HG03045 (cell line): ENCODE data around the gene ZBTB45.

ENCODE experiments used
- ATAC-seq: cut with Tn5 transposase; IDR thresholded peaks from one replicate; pipeline ENCODE4 v1.9.1; 2021; ENCODE audit warnings: mild to moderate bottlenecking, moderate library complexity; ENCODE audit not compliant: unreplicated experiment

ZBTB45 gene

DNA sequence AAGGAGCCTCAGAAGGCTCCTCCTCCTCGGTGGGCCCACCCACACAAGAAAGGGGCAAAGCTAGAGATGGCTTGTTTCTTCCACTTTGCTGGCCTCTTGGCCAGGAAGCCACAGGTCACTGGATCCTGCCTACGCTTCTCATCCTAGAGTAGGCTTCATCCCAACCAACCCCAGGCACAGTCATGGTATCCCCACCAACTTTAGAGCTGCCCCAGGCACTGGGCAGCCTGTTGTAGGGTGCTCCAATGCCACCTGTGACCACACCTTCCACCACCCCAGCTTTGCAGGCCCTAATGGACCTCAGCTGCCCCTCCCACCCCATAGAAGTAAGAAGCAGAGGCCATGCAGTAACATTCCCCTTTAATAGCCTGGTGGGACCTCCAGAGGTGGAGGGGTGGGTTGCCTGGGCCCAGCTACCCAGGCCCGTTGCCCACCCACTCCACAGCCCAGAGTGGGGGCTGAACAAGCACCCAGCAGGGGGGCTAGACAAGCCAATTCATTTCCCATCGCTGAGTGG lies 35.8 kb upstream of the ZBTB45 start:
- ATAC-seq: no peak

DNA sequence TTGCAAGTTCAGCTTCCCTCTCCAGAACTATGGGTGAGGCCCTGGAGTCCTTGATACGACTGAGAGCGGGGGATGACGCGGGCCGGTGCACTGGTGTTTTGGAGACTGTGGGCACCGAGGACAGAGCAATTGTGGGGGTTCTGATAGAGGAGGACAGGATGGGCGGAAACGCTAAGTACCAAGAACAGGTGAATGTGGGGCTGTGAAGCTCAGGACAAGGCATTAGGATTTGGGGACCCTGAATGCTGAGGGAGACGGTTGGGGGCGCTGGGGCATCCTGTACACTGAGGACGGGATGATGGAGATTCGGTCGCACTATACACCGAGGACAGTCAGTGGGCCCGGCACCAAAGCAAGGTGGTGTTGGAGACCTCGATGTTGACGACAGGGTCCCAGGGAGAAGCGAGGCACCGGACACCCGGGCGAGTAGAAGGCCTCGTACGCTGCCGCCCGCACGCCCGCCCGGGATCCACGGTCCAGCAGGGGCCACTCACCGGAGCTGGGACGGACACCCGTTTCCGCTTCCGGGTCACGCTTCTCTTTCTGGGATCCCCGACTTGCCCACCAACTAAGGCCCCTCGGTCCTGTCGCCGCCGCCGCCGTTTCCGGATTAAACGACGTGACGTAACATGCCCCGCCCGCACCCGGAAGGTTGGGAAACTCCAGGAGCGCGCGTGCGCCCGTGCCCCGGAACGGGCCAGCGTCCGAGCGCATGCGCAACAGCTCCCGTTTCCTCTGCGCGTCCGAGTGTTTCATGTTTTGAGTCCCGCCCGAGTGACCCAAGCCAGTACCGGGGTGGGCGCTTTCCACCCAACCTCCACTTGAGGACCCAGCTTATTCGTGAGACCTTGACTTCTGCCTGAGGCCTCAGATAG lies 35.1 kb upstream of the ZBTB45 start, which contains the start of gene CHMP2A:
Gene CHMP2A, minus strand, starts transcription at position 612 of the 875 bp plus-strand sequence. CDS start 893 bp downstream, outside the sequence.
- ATAC-seq: peak; percentile 29

DNA sequence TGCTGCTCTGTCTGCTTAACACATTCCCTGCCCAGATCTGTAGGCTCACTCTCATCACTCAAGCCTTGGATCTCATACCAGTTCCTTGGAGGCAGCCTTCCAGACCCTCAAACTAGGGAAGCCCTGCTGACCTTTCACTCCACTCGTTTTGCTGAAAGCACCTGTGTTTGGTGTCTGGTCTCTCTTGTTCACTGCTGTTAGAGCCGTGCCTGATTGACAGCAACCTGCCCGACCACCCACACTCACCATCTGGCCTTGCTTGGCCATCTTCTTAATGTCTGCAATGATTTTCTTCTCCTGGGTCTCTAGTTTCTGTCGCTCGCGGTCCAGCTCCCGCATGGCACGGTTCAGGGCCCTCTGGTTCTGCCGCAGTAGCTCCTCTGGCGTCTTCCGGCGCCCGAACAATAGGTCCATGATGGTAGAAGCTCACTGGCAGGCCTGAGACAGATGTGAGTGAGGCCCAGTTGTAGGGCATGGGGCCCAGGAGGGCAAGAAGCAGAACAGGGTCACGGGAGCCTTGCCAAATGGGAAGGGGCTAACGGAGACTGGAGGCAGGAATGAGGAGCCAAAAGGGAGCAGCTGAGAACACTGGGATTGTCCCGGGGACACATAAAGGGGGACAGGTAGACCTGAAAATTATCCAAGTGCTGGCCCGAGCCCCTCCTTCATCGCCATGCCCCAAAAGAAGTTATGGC lies 34.3 kb upstream of the ZBTB45 start:
- ATAC-seq: no peak

DNA sequence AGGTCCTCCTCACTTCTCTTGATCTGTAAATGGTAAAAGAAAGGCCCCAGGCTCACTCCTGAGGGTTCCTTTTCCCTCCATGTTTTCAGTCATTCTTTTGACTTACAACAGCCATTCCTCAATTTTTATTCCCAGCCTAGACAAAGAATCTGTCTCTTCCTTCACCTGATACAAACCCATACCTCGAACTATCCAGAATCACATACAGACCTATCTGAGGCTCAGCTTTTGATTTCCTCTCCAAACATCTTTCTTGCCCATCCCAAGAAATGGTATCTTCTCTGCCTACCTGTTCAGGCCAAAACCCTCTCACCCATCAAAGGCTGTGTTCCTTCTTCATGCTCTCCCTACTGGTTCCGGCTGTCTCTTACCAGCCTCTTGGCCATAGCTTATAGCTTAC lies 33.0 kb upstream of the ZBTB45 start:
- ATAC-seq: no peak

DNA sequence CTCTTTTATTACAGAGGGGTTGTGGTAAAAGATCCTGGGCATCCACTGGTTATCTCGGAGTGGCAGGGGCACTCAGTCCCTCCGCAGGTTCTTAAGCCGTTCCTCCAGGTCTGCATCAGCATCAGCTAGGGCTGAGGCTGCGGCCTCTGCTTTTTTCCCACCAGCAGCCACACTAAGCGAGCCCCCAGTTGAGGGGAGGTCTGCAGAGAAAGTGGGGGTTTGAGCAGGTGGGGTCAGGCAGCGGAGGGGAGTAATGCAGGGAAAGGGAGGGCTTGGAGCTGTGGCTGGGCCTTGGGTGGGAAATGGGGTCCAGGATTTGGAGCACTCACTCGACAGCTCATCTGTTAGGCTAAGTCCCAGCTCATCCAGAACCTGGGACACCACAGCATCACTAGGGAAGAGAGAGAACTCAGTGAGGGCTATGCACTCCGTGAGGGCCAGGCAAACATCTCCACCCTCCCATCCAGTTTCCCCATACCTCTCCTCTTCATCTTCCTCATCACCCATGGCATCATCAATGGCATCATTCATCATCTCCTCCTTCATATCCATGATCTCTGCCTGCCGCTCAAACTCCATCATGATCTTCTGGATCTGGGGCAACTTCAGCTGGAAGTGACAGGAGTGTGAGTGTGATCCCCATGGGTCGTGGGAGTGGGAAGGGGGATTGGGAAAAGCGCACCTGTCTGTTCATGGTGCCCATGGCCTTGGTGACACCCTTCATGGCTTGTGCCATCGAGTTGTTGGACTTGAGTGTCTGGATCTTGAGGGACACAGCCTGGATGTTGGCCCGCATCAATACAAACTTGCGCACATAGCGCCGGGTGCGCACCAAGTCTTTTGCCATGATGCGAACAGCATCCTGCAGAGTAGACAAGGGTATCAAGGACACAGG lies 32.2 kb upstream of the ZBTB45 start:
- no peak for ATAC-seq

DNA sequence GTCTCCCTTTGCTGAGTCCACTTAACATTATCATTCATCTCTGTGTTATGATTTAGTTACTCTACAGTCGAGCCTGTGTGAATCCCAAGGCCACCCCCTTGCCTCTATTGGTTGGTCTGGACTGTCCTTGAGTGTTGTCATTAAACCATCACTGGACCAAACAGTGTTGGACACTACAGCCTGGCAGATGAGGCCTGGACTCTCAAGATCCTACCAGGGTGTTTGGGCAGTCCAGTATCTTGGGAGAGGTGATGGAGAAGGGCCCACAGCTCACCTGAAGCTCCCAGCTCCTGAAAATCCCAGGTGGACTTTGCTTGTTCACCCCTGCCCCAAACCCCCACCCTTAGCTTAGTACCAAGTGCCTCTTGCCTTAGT lies 31.5 kb upstream of the ZBTB45 start:
- no peak for ATAC-seq

DNA sequence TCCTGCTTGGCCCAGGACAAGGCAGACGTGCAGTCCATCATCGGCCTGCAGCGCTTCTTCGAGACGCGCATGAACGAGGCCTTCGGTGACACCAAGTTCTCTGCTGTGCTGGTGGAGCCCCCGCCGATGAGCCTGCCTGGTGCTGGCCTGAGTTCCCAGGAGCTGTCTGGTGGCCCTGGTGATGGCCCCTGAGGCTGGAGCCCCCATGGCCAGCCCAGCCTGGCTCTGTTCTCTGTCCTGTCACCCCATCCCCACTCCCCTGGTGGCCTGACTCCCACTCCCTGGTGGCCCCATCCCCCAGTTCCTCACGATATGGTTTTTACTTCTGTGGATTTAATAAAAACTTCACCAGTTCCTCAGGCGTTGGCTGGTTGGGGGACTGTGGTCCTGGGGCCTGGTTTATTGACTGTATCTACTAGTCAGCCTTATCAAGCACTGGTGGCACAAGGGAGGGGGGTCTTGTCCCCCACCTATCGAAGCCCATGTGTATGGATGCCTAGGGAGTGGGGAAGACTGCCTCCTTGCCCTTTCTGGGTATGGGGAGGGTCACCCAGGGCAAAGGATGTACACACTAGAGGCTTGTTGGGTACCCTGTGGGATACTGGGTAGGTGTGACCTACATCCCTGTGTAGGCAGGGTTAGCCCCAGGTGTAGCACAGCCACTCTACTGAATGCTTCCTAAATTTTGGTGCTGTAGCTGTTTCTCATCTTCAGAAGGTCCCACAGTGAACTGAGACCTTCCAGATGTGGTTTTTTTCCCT lies 30.9 kb upstream of the ZBTB45 start:
- ATAC-seq: no peak

DNA sequence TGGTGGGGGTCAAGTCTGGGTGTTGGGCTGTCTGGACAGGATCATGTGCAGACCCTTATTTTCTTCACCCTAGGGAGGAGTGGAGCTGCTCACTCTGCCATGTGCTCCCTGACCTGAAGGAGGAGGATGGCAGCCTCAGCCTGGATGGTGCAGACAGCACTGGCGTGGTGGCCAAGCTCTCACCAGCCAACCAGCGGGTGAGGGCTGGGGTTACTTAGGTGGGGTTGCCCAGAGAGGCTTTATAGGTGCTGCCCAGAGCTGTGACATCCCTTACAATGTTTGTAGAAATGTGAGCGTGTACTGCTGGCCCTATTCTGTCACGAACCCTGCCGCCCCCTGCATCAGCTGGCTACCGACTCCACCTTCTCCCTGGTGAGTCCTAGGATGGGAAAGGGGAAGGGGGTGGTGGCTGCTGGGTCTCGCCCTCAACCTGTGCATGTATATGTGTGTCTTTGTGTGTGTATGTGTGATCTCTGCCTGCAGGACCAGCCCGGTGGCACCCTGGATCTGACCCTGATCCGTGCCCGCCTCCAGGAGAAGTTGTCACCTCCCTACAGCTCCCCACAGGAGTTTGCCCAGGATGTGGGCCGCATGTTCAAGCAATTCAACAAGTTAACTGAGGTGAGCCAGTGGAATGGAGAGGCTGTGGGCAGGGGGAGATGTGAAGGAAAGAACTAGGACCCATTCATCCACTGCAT lies 30.2 kb upstream of the ZBTB45 start:
- no peak for ATAC-seq

DNA sequence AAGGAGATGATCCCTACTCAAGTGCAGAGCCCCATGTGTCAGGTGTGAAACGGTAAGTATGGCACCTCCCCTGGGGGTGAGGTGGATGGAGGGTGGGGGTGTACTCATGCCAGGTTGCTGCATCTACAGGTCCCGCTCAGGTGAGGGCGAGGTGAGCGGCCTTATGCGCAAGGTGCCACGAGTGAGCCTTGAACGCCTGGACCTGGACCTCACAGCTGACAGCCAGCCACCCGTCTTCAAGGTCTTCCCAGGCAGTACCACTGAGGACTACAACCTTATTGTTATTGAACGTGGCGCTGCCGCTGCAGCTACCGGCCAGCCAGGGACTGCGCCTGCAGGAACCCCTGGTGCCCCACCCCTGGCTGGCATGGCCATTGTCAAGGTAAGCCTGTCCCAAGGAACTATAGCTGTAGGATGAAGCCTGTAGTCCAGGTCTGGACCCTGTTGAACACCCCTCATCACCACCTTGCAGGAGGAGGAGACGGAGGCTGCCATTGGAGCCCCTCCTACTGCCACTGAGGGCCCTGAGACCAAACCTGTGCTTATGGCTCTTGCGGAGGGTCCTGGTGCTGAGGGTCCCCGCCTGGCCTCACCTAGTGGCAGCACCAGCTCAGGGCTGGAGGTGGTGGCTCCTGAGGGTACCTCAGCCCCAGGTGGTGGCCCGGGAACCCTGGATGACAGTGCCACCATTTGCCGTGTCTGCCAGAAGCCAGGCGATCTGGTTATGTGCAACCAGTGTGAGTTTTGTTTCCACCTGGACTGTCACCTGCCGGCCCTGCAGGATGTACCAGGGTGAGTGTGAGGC lies 29.5 kb upstream of the ZBTB45 start:
- no peak for ATAC-seq

DNA sequence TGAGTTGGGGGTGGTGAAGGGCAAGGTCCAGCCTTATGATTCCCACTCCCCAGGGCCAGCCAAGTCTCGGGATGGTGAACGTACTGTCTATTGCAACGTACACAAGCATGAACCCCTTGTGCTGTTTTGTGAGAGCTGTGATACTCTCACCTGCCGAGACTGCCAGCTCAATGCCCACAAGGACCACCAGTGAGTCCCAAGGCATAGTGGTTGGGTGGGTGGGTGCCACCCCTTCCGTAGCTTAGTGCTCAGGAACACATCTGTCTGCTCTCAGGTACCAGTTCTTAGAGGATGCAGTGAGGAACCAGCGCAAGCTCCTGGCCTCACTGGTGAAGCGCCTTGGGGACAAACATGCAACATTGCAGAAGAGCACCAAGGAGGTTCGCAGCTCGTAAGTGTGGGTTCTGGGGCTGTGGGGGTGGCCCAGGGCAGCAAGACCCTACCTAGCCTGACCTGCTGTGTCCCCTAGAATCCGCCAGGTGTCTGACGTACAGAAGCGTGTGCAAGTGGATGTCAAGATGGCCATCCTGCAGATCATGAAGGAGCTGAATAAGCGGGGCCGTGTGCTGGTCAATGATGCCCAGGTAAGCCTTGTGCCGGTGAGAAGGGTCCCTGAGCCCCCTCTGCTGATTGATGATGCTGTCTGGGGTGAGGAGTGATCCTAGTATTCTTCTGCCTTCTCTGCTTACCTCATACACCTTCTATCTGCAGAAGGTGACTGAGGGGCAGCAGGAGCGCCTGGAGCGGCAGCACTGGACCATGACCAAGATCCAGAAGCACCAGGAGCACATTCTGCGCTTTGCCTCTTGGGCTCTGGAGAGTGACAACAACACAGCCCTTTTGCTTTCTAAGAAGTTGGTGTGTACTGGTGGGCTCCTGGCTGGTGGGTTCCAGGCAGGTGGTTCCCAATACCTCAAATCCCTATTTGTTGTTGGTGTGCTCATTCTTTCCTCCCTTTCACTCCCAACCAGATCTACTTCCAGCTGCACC lies 28.0 kb upstream of the ZBTB45 start:
- ATAC-seq: no peak

DNA sequence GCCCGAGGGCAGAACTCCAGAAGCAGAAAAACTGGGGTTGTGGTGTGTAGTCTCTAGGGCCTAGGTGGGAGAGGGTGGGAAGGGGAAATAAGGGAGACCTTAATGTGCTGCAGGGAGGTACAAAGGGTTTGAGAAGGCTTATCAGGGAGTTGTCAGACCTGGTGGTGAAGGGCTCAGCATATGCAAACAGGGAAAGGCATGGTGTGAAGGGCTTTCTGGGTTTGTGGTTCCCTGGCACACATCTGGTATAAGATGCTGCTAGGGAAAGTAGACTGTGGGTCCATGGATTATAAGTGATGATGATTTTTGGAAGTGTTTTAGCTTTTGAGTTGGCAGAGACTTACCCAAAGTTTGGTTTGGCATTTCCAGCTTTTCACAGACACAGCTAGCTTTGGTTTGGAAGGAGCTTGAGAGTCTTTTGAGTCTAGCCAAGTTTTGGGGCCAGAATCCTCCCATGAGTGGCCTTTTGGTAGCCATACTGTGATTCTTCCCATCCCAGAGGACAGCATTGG lies 26.5 kb upstream of the ZBTB45 start:
- ATAC-seq: no peak

DNA sequence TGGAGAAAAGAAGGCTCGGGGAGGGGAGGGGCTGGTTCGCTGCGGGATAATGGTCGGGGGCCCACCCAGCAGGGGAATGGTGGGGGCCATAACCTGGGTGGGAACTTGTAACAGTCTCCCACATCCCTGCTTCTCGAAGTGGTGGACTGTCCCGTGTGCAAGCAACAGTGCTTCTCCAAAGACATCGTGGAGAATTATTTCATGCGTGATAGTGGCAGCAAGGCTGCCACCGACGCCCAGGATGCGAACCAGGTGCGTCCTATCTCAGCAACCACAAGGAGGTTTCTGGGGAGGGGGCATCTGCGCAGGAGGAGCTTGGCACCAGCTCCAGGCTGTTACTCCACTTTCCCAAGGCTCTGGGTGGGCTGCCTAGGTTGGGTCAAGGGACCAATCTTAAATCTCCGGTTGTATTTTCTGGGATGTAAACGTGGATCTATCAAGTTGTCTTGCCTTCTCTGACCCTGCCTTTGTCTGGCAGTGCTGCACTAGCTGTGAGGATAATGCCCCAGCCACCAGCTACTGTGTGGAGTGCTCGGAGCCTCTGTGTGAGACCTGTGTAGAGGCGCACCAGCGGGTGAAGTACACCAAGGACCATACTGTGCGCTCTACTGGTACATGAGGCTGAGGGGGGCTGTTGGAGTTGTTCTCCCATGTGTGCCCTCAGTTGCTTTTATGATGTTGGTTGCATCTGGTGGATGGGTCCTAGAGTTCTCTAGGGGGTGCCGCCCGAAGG lies 25.8 kb upstream of the ZBTB45 start:
- ATAC-seq: no peak

DNA sequence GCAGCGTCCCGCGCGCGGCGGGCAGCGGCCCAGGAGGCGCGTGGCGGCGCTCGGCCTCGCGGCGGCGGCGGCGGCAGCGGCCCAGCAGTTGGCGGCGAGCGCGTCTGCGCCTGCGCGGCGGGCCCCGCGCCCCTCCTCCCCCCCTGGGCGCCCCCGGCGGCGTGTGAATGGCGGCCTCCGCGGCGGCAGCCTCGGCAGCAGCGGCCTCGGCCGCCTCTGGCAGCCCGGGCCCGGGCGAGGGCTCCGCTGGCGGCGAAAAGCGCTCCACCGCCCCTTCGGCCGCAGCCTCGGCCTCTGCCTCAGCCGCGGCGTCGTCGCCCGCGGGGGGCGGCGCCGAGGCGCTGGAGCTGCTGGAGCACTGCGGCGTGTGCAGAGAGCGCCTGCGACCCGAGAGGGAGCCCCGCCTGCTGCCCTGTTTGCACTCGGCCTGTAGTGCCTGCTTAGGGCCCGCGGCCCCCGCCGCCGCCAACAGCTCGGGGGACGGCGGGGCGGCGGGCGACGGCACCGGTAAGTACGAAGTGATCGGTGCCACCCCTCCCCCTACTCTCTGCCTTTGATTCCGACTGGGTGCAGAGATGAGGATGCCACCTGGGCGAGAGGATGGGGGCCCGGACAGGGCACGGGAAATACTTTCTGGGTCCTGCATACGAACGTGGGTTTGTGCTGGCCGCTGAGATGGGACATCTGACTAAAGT lies 25.1 kb upstream of the ZBTB45 start:
- peak; percentile 55 for ATAC-seq

DNA sequence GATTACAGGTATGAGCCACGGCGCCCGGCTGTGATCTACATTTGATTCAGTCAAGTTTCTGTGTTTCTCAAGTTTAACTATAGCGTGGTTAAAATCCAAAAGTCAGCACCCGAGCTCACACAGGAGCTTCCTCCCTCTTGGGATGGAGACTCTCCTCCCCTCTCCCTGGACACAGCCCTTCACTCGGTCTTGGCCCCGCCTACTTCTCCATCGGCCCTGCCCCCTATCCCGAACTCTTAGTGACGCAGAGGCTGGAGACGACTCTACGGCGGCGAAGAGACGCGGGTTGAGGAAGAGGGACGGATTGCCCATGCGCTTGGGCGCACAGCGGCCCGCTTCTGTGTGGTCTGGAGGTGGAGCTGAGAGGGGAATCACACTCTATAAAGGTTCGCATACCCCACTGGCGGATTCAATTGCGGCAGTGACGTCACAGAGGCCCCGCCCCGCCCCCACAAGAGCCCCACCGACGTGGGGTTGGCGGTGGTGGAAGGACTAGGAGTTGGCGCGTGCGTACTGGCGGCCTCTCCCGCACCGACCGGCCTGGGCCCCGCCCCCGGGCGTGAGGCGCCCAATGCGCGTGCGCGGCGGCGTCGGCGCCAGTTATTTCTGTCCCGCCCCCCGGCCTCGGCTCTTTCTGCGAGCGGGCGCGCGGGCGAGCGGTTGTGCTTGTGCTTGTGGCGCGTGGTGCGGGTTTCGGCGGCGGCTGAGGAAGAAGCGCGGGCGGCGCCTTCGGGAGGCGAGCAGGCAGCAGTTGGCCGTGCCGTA lies 24.4 kb upstream of the ZBTB45 start, which contains the start of gene TRIM28:
Gene TRIM28, plus strand, starts transcription at position 239 of the 765 bp plus-strand sequence. CDS start 694 bp downstream, outside the sequence.
- peak; percentile 72 for ATAC-seq
